ENCODE measurements around the gene LHCGR.

LHCGR gene

GRCh38 chr2:48787580-48787979, 32.1 kb upstream of the LHCGR start:
- TF ChIP-seq POLR2A (IDR thresholded peaks at IDR 0.05; ENCODE audit: extremely low read depth, insufficient read length) (no peak), CTCF (IDR thresholded peaks at IDR 0.05; ENCODE audit: low read depth, low read length) (no peak), MAX (IDR thresholded peaks at IDR 0.05; ENCODE audit: low read depth, low read length) (no peak)
- no peak overlapping the region for H3K4me3 ChIP-seq (ENCODE audit: low read depth, low read length)

GRCh38 chr2:48781366-48781765, 25.8 kb upstream of the LHCGR start:
- no peak for DNase-seq (ENCODE audit: low read depth)
- H3K4me3 ChIP-seq (ENCODE audit: low read depth, low read length), result no peak overlapping the region
- TF ChIP-seq CTCF (IDR thresholded peaks at IDR 0.05; ENCODE audit: low read depth, low read length), result no peak
- TF ChIP-seq MYC (IDR thresholded peaks at IDR 0.05; ENCODE audit: low read depth, low read length), result no peak
- TF ChIP-seq MAX (IDR thresholded peaks at IDR 0.05; ENCODE audit: low read depth, low read length), result no peak
- TF ChIP-seq POLR2A (IDR thresholded peaks at IDR 0.05; ENCODE audit: extremely low read depth, insufficient read length), result no peak

More at GRCh38 chr2:48787580-48787979, 32.1 kb upstream of the LHCGR start:
- DNase-seq (ENCODE audit: low read depth), result no peak

GRCh38 chr2:48779019-48779716, 23.6 kb upstream of the LHCGR start:
- TF ChIP-seq CTCF (IDR thresholded peaks at IDR 0.05; ENCODE audit: low read depth, low read length) (no peak), MAX (IDR thresholded peaks at IDR 0.05; ENCODE audit: low read depth, low read length) (no peak), POLR2A (IDR thresholded peaks at IDR 0.05; ENCODE audit: extremely low read depth, insufficient read length) (no peak), MYC (IDR thresholded peaks at IDR 0.05; ENCODE audit: low read depth, low read length) (no peak)
- no peak overlapping the region for H3K4me3 ChIP-seq (ENCODE audit: low read depth, low read length)
- DNase-seq (ENCODE audit: low read depth), result no peak

- DNase-seq (ENCODE audit: low read depth), result no peak
- no peak overlapping the region for H3K4me3 ChIP-seq (ENCODE audit: low read depth, low read length)
- no peak for TF ChIP-seq CTCF (IDR thresholded peaks at IDR 0.05; ENCODE audit: low read depth, low read length)
- TF ChIP-seq POLR2A (IDR thresholded peaks at IDR 0.05; ENCODE audit: extremely low read depth, insufficient read length), result no peak
- no peak for TF ChIP-seq MAX (IDR thresholded peaks at IDR 0.05; ENCODE audit: low read depth, low read length)
- no peak for TF ChIP-seq MYC (IDR thresholded peaks at IDR 0.05; ENCODE audit: low read depth, low read length)
Observed at GRCh38 chr2:48774251-48774650, 18.7 kb upstream of the LHCGR start.

GRCh38 chr2:48771241-48772014, 15.9 kb upstream of the LHCGR start:
- TF ChIP-seq CTCF (IDR thresholded peaks at IDR 0.05; ENCODE audit: low read depth, low read length) (no peak), MAX (IDR thresholded peaks at IDR 0.05; ENCODE audit: low read depth, low read length) (no peak), POLR2A (IDR thresholded peaks at IDR 0.05; ENCODE audit: extremely low read depth, insufficient read length) (no peak)

More at GRCh38 chr2:48771241-48772014, 15.9 kb upstream of the LHCGR start:
- no peak overlapping the region for H3K4me3 ChIP-seq (ENCODE audit: low read depth, low read length)
- no peak for DNase-seq (ENCODE audit: low read depth)

All from NB4 (cell line).